ENCODE data around the gene CELSR1.

The CELSR1 gene

GRCh38 chr22:46520880-46521279 is 16.5 kb downstream of the CELSR1 start:
- no peak for DNase-seq
- H3K79me2 ChIP-seq (ENCODE audit: low read length) = no peaks in the 10 kb centered on the region
- H3K27ac ChIP-seq (ENCODE audit: low read length) = no peak overlapping the region
- no peaks in the 10 kb centered on the region for H3F3A ChIP-seq (ENCODE audit: insufficient read depth, low read length)
- H3K9me3 ChIP-seq (replicated peaks; ENCODE audit: insufficient read depth, low read length) = no peaks in the 10 kb centered on the region
- H3K9me2 ChIP-seq (replicated peaks; ENCODE audit: insufficient read depth, low read length) = no peaks in the 10 kb centered on the region
- H4K20me1 ChIP-seq (ENCODE audit: insufficient read depth, low read length) = no peaks in the 10 kb centered on the region
- H3K4me1 ChIP-seq (ENCODE audit: low read length) = no peaks in the 10 kb centered on the region
- H3K27me3 ChIP-seq (replicated peaks; ENCODE audit: insufficient read depth, low read length) = peaks cover 23% of the 10 kb centered on the region
- no peak overlapping the region for H3K4me3 ChIP-seq (ENCODE audit: low read length)
- H2AFZ ChIP-seq (ENCODE audit: low read length) = no peak overlapping the region
- no peak for TF ChIP-seq CTCF (IDR thresholded peaks at IDR 0.05; ENCODE audit: low read length)
- no peak for TF ChIP-seq EZH2phosphoT487 (IDR thresholded peaks at IDR 0.05; ENCODE audit: low read length)
- H3K9ac ChIP-seq (ENCODE audit: low read length) = no peak overlapping the region
- H3K4me2 ChIP-seq (ENCODE audit: low read depth, low read length) = no peak overlapping the region
- H3K36me3 ChIP-seq (replicated peaks; ENCODE audit: insufficient read depth, low read length) = no peaks in the 10 kb centered on the region

DNA sequence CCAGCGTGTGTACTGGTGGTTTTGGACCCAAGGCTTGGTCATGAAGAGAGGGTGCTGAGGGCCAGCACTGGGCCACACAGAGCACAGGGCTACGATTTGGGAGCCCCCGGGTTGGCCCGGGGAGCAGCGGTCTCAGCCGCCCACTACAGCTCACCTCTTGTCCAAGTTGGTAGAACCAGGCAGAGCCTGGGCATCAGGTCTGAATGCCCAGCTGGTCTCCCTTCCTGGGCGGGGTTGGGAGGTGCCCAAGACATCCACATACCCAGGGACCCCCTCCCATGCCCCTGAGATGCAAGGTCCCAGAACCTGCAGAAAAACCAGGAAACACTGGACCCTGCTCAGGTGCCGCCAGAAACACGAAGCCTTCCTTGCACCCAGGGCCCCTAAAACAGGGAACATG is 18.0 kb downstream of the CELSR1 start:
- no peaks in the 10 kb centered on the region for H3K79me2 ChIP-seq (ENCODE audit: low read length)
- peaks cover 13% of the 10 kb centered on the region for H3K27me3 ChIP-seq (replicated peaks; ENCODE audit: insufficient read depth, low read length)
- no peak for DNase-seq
- no peak overlapping the region for H3K27ac ChIP-seq (ENCODE audit: low read length)
- no peaks in the 10 kb centered on the region for H3K9me3 ChIP-seq (replicated peaks; ENCODE audit: insufficient read depth, low read length)
- no peak overlapping the region for H3K4me3 ChIP-seq (ENCODE audit: low read length)
- H3K4me1 ChIP-seq (ENCODE audit: low read length) = no peaks in the 10 kb centered on the region
- H3K9me2 ChIP-seq (replicated peaks; ENCODE audit: insufficient read depth, low read length) = no peaks in the 10 kb centered on the region
- no peaks in the 10 kb centered on the region for H4K20me1 ChIP-seq (ENCODE audit: insufficient read depth, low read length)
- H3K36me3 ChIP-seq (replicated peaks; ENCODE audit: insufficient read depth, low read length) = no peaks in the 10 kb centered on the region
- no peaks in the 10 kb centered on the region for H3F3A ChIP-seq (ENCODE audit: insufficient read depth, low read length)
- H2AFZ ChIP-seq (ENCODE audit: low read length) = no peak overlapping the region
- H3K9ac ChIP-seq (ENCODE audit: low read length) = no peak overlapping the region
- no peak for TF ChIP-seq CTCF (IDR thresholded peaks at IDR 0.05; ENCODE audit: low read length)
- no peak overlapping the region for H3K4me2 ChIP-seq (ENCODE audit: low read depth, low read length)

GRCh38 chr22:46518542-46519325 is 18.7 kb downstream of the CELSR1 start:
- H3F3A ChIP-seq (ENCODE audit: insufficient read depth, low read length) = no peaks in the 10 kb centered on the region
- no peak overlapping the region for H2AFZ ChIP-seq (ENCODE audit: low read length)
- no peaks in the 10 kb centered on the region for H3K9me3 ChIP-seq (replicated peaks; ENCODE audit: insufficient read depth, low read length)
- no peaks in the 10 kb centered on the region for H3K36me3 ChIP-seq (replicated peaks; ENCODE audit: insufficient read depth, low read length)
- H3K4me1 ChIP-seq (ENCODE audit: low read length) = no peaks in the 10 kb centered on the region
- H3K9ac ChIP-seq (ENCODE audit: low read length) = no peak overlapping the region
- no peak overlapping the region for H3K4me2 ChIP-seq (ENCODE audit: low read depth, low read length)
- no peak for TF ChIP-seq EZH2phosphoT487 (IDR thresholded peaks at IDR 0.05; ENCODE audit: low read length)
- no peak for TF ChIP-seq CTCF (IDR thresholded peaks at IDR 0.05; ENCODE audit: low read length)
- no peak for TF ChIP-seq EZH2 (optimal IDR thresholded peaks at IDR 0.05; ENCODE audit: low read depth, low read length)
- no peak overlapping the region for H3K4me3 ChIP-seq (ENCODE audit: low read length)
- peaks cover 8% of the 10 kb centered on the region for H3K27me3 ChIP-seq (replicated peaks; ENCODE audit: insufficient read depth, low read length)
- no peaks in the 10 kb centered on the region for H3K79me2 ChIP-seq (ENCODE audit: low read length)
- H3K27ac ChIP-seq (ENCODE audit: low read length) = no peak overlapping the region
- H3K9me2 ChIP-seq (replicated peaks; ENCODE audit: insufficient read depth, low read length) = no peaks in the 10 kb centered on the region
- DNase-seq = no peak
- H4K20me1 ChIP-seq (ENCODE audit: insufficient read depth, low read length) = no peaks in the 10 kb centered on the region
